HCT116 (cell line): Measurements from ENCODE around the gene IGSF5. TPM values are rescaled to one million over a fixed set of nuclear protein-coding genes. Genes with fewer than 3 reads are reported as not detected.

Source experiments
- ATAC-seq: fragments of 200-7000 bp; cut with Tn5 transposase; 2 replicates; pipeline ENCODE4 v1.9.1; 2020; ENCODE audit warnings: mild to moderate bottlenecking, moderate library complexity
- BruUV-seq: library from RNA; stranded (reverse); fragments of 400-500 nt; replicated peaks from 2 replicates; lab custom pipeline; 2021; lab: Mats Ljungman, UMichigan
- CTCF ChIA-PET: fragments of 300-600 bp; sonication (Branson Sonifier 250); formaldehyde crosslinking; loops from one replicate; lab custom pipeline; 2021; ENCODE audit warnings: antibody characterized with exemption; lab: Charles Lee
- POLR2A ChIA-PET: fragments of 300-600, 350-600 bp; sonication (Branson Sonifier 250); formaldehyde crosslinking; loops from one replicate; lab custom pipeline; 2021; ENCODE audit warnings: antibody characterized with exemption; lab: Charles Lee
- RAD21 ChIA-PET, 2 experiments: fragments of 300-600 bp; sonication (Branson Sonifier 250); formaldehyde crosslinking; loops; one replicate each; lab custom pipeline; 2023; ENCODE audit warnings: low total read pairs in 2 of 2; ENCODE audit not compliant: uncharacterized antibody in 2 of 2, unreplicated experiment in 2 of 2, low non-redundant PET in 1 of 2; lab: Charles Lee
- DNase-seq: peaks from one replicate; pipeline ENCODE4 v3.0.0-alpha.2; 2010; ENCODE audit warnings: low read depth, low spot score
- H2AFZ ChIP-seq: fragments of 200-600 bp; shearing (Covaris generic), sonication (generic); 2 replicates; pipeline ENCODE4 v1.6.1; 2017; ENCODE audit warnings: low read depth, mixed run types, mixed read lengths, antibody characterized with exemption, low read length; ENCODE audit not compliant: poor library complexity, severe bottlenecking
- H3K27ac ChIP-seq: 2 replicates; pipeline ENCODE4 v1.5.1; 2012; ENCODE audit warnings: low read depth, low read length
- H3K27me3 ChIP-seq: fragments of 200-600 bp; sonication (generic); 2 replicates; pipeline ENCODE4 v1.6.1; 2016; ENCODE audit warnings: mixed run types, low read length, mixed read lengths; ENCODE audit not compliant: insufficient read depth
- H3K36me3 ChIP-seq, 2 experiments: fragments of 200-500 bp in 1 of 2; fragments of 200-600 bp in 1 of 2; sonication (Bioruptor generic) in 1 of 2; sonication (generic) in 1 of 2; 2 replicates each; pipeline versions ENCODE4 v1.5.1 to v1.6.1; 2014 to 2016; ENCODE audit warnings: low read length in 2 of 2, inconsistent platforms in 1 of 2, mixed read lengths in 1 of 2, mixed run types in 1 of 2; ENCODE audit not compliant: insufficient read depth in 2 of 2, control insufficient read depth in 1 of 2
- H3K4me1 ChIP-seq, 2 experiments: fragments of 200-600 bp in 1 of 2; sonication (generic) in 1 of 2; 2 replicates each; pipeline versions ENCODE4 v1.5.1 to v1.6.1; 2012 to 2017; ENCODE audit warnings: low read length in 2 of 2, inconsistent platforms in 1 of 2, mild to moderate bottlenecking in 1 of 2, mixed read lengths in 1 of 2, mixed run types in 1 of 2, moderate library complexity in 1 of 2; ENCODE audit not compliant: insufficient read depth in 2 of 2, control insufficient read depth in 1 of 2
- H3K4me2 ChIP-seq: fragments of 200-600 bp; sonication (generic); 2 replicates; pipeline ENCODE4 v1.6.1; 2017; ENCODE audit warnings: mixed run types, low read length, mixed read lengths
- H3K4me3 ChIP-seq, 2 experiments: fragments of 200-600 bp in 1 of 2; sonication (generic) in 1 of 2; replicated peaks in 1 of 2; 2 replicates each; pipeline ENCODE4 v1.5.1; 2011 to 2016; ENCODE audit warnings: low read length in 2 of 2, control low read depth in 1 of 2, low read depth in 1 of 2, mild to moderate bottlenecking in 1 of 2, mixed read lengths in 1 of 2, mixed run types in 1 of 2
- H3K79me2 ChIP-seq: fragments of 200-600 bp; sonication (generic); 2 replicates; pipeline ENCODE4 v1.6.1; 2017; ENCODE audit warnings: mild to moderate bottlenecking, mixed run types, low read length, moderate library complexity, mixed read lengths; ENCODE audit not compliant: insufficient read depth
- H3K9ac ChIP-seq: fragments of 200-600 bp; sonication (generic); 2 replicates; pipeline ENCODE4 v1.6.1; 2016; ENCODE audit warnings: low read length, mixed read lengths
- H3K9me2 ChIP-seq: fragments of 200-600 bp; sonication (generic), shearing (Covaris generic); 2 replicates; pipeline ENCODE4 v1.6.1; 2017; ENCODE audit warnings: mixed run types, mild to moderate bottlenecking, moderate library complexity; ENCODE audit not compliant: insufficient read depth
- H3K9me3 ChIP-seq, 2 experiments: fragments of 200-500 bp in 1 of 2; fragments of 200-600 bp in 1 of 2; sonication (Bioruptor generic) in 1 of 2; sonication (generic) in 1 of 2; 2 replicates each; pipeline ENCODE4 v1.6.1; 2014 to 2017; ENCODE audit warnings: low read length in 2 of 2, mixed read lengths in 2 of 2, inconsistent platforms in 1 of 2, low read depth in 1 of 2, mild to moderate bottlenecking in 1 of 2, mixed run types in 1 of 2, moderate library complexity in 1 of 2; ENCODE audit not compliant: control insufficient read depth in 1 of 2, insufficient read depth in 1 of 2
- H4K20me1 ChIP-seq: fragments of 200-600 bp; sonication (generic), shearing (Covaris generic); 2 replicates; pipeline ENCODE4 v1.6.1; 2017; ENCODE audit warnings: mixed run types, mild to moderate bottlenecking, moderate library complexity; ENCODE audit not compliant: insufficient read depth
- ATF3 ChIP-seq: IDR thresholded peaks from 2 replicates; pipeline ENCODE4 v1.6.1; 2012
- CBX3 ChIP-seq: IDR thresholded peaks from 2 replicates; pipeline ENCODE4 v1.6.1; 2012; ENCODE audit warnings: low read depth
- CEBPB ChIP-seq: IDR thresholded peaks from 2 replicates; pipeline ENCODE4 v1.6.1; 2012; ENCODE audit warnings: low read depth
- CTCF ChIP-seq, 3 experiments: fragments of 200-600 bp in 1 of 3; sonication (generic) in 1 of 3; IDR thresholded peaks in 2 of 3; conservative IDR thresholded peaks in 1 of 3; 2 replicates each; pipeline ENCODE4 v1.5.1; 2012 to 2017; ENCODE audit warnings: low read depth in 2 of 3, low read length in 2 of 3, antibody characterized with exemption in 1 of 3, borderline replicate concordance in 1 of 3, control low read depth in 1 of 3, mild to moderate bottlenecking in 1 of 3, mixed read lengths in 1 of 3, mixed run types in 1 of 3, moderate library complexity in 1 of 3; ENCODE audit not compliant: insufficient read depth in 1 of 3
- EGR1 ChIP-seq: IDR thresholded peaks from 2 replicates; pipeline ENCODE4 v1.6.1; 2012; ENCODE audit warnings: low read depth
- ELF1 ChIP-seq: IDR thresholded peaks from 2 replicates; pipeline ENCODE4 v1.6.1; 2012; ENCODE audit warnings: low read depth, borderline replicate concordance
- EZH2 ChIP-seq: fragments of 200-600 bp; sonication (generic); IDR thresholded peaks from 2 replicates; pipeline ENCODE4 v1.6.1; 2017; ENCODE audit warnings: antibody characterized with exemption, mixed run types
- EZH2phosphoT487 ChIP-seq: fragments of 200-600 bp; IDR thresholded peaks from 2 replicates; pipeline ENCODE4 v1.6.1; 2018; ENCODE audit warnings: antibody characterized with exemption, borderline replicate concordance
- JUND ChIP-seq: IDR thresholded peaks from 2 replicates; pipeline ENCODE4 v1.6.1; 2012
- POLR2A ChIP-seq: IDR thresholded peaks from 2 replicates; pipeline ENCODE4 v1.7.0; 2011; ENCODE audit warnings: borderline replicate concordance; ENCODE audit not compliant: insufficient read depth, insufficient read length; ENCODE audit errors: extremely low read depth
- POLR2AphosphoS5 ChIP-seq: IDR thresholded peaks from 2 replicates; pipeline ENCODE4 v1.6.1; 2011; ENCODE audit warnings: mild to moderate bottlenecking, low read depth, low read length, moderate library complexity
- REST ChIP-seq: IDR thresholded peaks from 2 replicates; pipeline ENCODE4 v1.6.1; 2012; ENCODE audit warnings: low read depth
- SIN3A ChIP-seq: IDR thresholded peaks from 2 replicates; pipeline ENCODE4 v1.6.1; 2012; ENCODE audit warnings: low read depth
- SP1 ChIP-seq: IDR thresholded peaks from 2 replicates; pipeline ENCODE4 v1.6.1; 2012; ENCODE audit warnings: low read depth
- SRF ChIP-seq: IDR thresholded peaks from 2 replicates; pipeline ENCODE4 v1.6.1; 2012; ENCODE audit warnings: low read depth
- TCF7L2 ChIP-seq: IDR thresholded peaks from 2 replicates; pipeline ENCODE4 v1.7.0; 2011; ENCODE audit warnings: borderline replicate concordance, inconsistent platforms; ENCODE audit not compliant: insufficient read depth, insufficient read length; ENCODE audit errors: extremely low read depth
- YY1 ChIP-seq: IDR thresholded peaks from 2 replicates; pipeline ENCODE4 v1.6.1; 2011; ENCODE audit warnings: low read length, low read depth, moderate library complexity, mild to moderate bottlenecking; ENCODE audit not compliant: insufficient replicate concordance; ENCODE audit errors: extremely low read depth
- intact Hi-C: fragments of 100-400 bp; cut with micrococcal nuclease; formaldehyde crosslinking; loops from 2 replicates; pipeline ENCODE4 v1.10.0; 2022
- total RNA-seq: library from RNA; stranded (reverse); gene quantifications from one replicate; pipeline ENCODE4 v1.2.1, GENCODE V29; 2021; ENCODE audit not compliant: unreplicated experiment

Gene IGSF5
- total RNA-seq, 1 experiment from 2014 or later, result not detected

- no peak for TF ChIP-seq EZH2phosphoT487
- TF ChIP-seq YY1, result no peak
- TF ChIP-seq ELF1, result no peak
- RAD21 ChIA-PET, result no interaction called here
- BruUV-seq, result no TSS peak
- Histone ChIP-seq H3K4me1 (no peaks in the 10 kb centered on the region), H3K9me2 (no peaks in the 10 kb centered on the region), H3K79me2 (no peaks in the 10 kb centered on the region), H2AFZ (no peak overlapping the region), H3K36me3 (no peaks in the 10 kb centered on the region), H4K20me1 (no peaks in the 10 kb centered on the region), H3K4me2 (no peak overlapping the region), H3K9ac (no peak overlapping the region), H3K9me3 (no peaks in the 10 kb centered on the region; a peak in 1 of 4 replicates), H3K4me3 (no peak overlapping the region), H3K27me3 (no peaks in the 10 kb centered on the region; the same call in 1 of the 2 replicates), H3K27ac (no peak overlapping the region)
- ATAC-seq, result no peak
- POLR2A ChIA-PET, result no interaction called here
- DNase-seq, result no peak
- intact Hi-C loops, result no loop called here
- CTCF ChIA-PET, result no interaction called here
Observed at GRCh38 chr21:39754811-39755210, 9.8 kb downstream of the IGSF5 start.

- Histone ChIP-seq H3K36me3 (no peaks in the 10 kb centered on the region), H2AFZ (no peak overlapping the region), H3K4me2 (no peak overlapping the region), H3K27ac (no peak overlapping the region), H3K9me2 (no peaks in the 10 kb centered on the region), H3K27me3 (no peaks in the 10 kb centered on the region; the same call in 1 of the 2 replicates), H3K4me1 (no peaks in the 10 kb centered on the region), H3K9me3 (no peaks in the 10 kb centered on the region; a peak in 1 of 4 replicates), H4K20me1 (no peaks in the 10 kb centered on the region), H3K9ac (no peak overlapping the region), H3K79me2 (no peaks in the 10 kb centered on the region), H3K4me3 (no peak overlapping the region)
- ChIA-PET CTCF (no interaction called here), RAD21 (no interaction called here), POLR2A (no interaction called here)
- DNase-seq, result no peak
- no peak for ATAC-seq
- intact Hi-C loops, result no loop called here
- BruUV-seq, result no TSS peak
- TF ChIP-seq EZH2, result no peak
- no peak for TF ChIP-seq POLR2AphosphoS5
- TF ChIP-seq ATF3, result no peak
- TF ChIP-seq CEBPB, result no peak
- no peak for TF ChIP-seq EGR1
- TF ChIP-seq POLR2A, result no peak
- TF ChIP-seq REST, result no peak
- TF ChIP-seq SRF, result no peak
- no peak for TF ChIP-seq TCF7L2
- no peak for TF ChIP-seq JUND
- TF ChIP-seq SIN3A, result no peak
- no peak for TF ChIP-seq YY1
- TF ChIP-seq CTCF (IDR thresholded peaks at IDR 0.05 in 2 of 3, conservative IDR thresholded peaks at IDR 0.05 in 1 of 3; ENCODE audit: borderline replicate concordance in 1 of 3, insufficient read depth in 1 of 3, low read depth in 2 of 3, low read length in 2 of 3), result no peak
- TF ChIP-seq SP1, result no peak
- no peak for TF ChIP-seq CBX3
- TF ChIP-seq ELF1, result no peak
- no peak for TF ChIP-seq EZH2phosphoT487
Observed at GRCh38 chr21:39756285-39756684, 11.3 kb downstream of the IGSF5 start.
